Measurements from ENCODE around the gene TMEM182.

- TF ChIP-seq CTCF (IDR thresholded peaks at IDR 0.05; ENCODE audit: insufficient read depth, low read depth, low read length) (no peak), EZH2 (IDR thresholded peaks at IDR 0.05; ENCODE audit: insufficient read depth, low read length) (no peak)
Measured at GRCh38 chr2:102788885-102789260, 27.0 kb downstream of the TMEM182 start.

All from astrocyte (in vitro differentiated cells and primary cell).